ENCODE data around the gene PCGF3.
"Not testable (repeated sequence)": the region's sequence is repeated elsewhere in the genome, so short reads cannot be mapped to it uniquely, and the experiment has no call there.

PCGF3 gene

GRCh38 chr4:705278-706082, at the start of gene PCGF3:
Gene PCGF3, plus strand, starts transcription at chr4:705832. Its CDS starts 27,849 bp downstream, at chr4:733681.
- DNase-seq: peak; percentile 98

GRCh38 chr4:656436-657337, 48.9 kb upstream of the PCGF3 start:
- peak; percentile 83 for DNase-seq

GRCh38 chr4:657338-657833, 48.2 kb upstream of the PCGF3 start:
- no peak for DNase-seq

- DNase-seq: no peak
Observed at GRCh38 chr4:657834-658667, 47.6 kb upstream of the PCGF3 start.

- DNase-seq: no peak
Observed at GRCh38 chr4:658681-659667, 46.7 kb upstream of the PCGF3 start.

GRCh38 chr4:659851-660250, 45.8 kb upstream of the PCGF3 start:
- DNase-seq: no peak

- DNase-seq: no peak
Observed at GRCh38 chr4:660401-660800, 45.2 kb upstream of the PCGF3 start.

- no peak for DNase-seq
Observed at GRCh38 chr4:661231-661630, 44.4 kb upstream of the PCGF3 start.

GRCh38 chr4:661881-662761, 43.5 kb upstream of the PCGF3 start:
- DNase-seq: no peak

- no peak for DNase-seq
Observed at GRCh38 chr4:663046-663437, 42.6 kb upstream of the PCGF3 start.

- peak; percentile 79 for DNase-seq
Observed at GRCh38 chr4:663438-664428, 41.9 kb upstream of the PCGF3 start.

GRCh38 chr4:664713-665231, 40.9 kb upstream of the PCGF3 start:
- no peak for DNase-seq

GRCh38 chr4:665381-665750, 40.3 kb upstream of the PCGF3 start:
- DNase-seq: no peak

- DNase-seq: no peak
Observed at GRCh38 chr4:665751-666435, 39.7 kb upstream of the PCGF3 start.

GRCh38 chr4:666436-666810, 39.2 kb upstream of the PCGF3 start:
- no peak for DNase-seq

- DNase-seq: no peak
Observed at GRCh38 chr4:666822-667544, 38.6 kb upstream of the PCGF3 start.

- DNase-seq: no peak
Observed at GRCh38 chr4:667545-667925, 38.1 kb upstream of the PCGF3 start.

- DNase-seq: not testable (repeated sequence)
Observed at GRCh38 chr4:668219-668618, 37.4 kb upstream of the PCGF3 start.

All from islet precursor cell (in vitro differentiated cells).